ENCODE data around the gene NPY5R.

- TF ChIP-seq EZH2phosphoT487 (IDR thresholded peaks at IDR 0.05; ENCODE audit: low read depth, severe bottlenecking, unreplicated experiment) (no peak), CTCF (IDR thresholded peaks at IDR 0.05; ENCODE audit: poor library complexity) (no peak), EZH2 (IDR thresholded peaks at IDR 0.05; ENCODE audit: borderline replicate concordance) (no peak)
Measured at GRCh38 chr4:163367651-163368050, 24.0 kb downstream of the NPY5R start.
